Measurements from ENCODE around the gene B3GAT3.
"Not testable (repeated sequence)": the region's sequence is repeated elsewhere in the genome, so short reads cannot be mapped to it uniquely, and the experiment has no call there.

Gene B3GAT3

DNA sequence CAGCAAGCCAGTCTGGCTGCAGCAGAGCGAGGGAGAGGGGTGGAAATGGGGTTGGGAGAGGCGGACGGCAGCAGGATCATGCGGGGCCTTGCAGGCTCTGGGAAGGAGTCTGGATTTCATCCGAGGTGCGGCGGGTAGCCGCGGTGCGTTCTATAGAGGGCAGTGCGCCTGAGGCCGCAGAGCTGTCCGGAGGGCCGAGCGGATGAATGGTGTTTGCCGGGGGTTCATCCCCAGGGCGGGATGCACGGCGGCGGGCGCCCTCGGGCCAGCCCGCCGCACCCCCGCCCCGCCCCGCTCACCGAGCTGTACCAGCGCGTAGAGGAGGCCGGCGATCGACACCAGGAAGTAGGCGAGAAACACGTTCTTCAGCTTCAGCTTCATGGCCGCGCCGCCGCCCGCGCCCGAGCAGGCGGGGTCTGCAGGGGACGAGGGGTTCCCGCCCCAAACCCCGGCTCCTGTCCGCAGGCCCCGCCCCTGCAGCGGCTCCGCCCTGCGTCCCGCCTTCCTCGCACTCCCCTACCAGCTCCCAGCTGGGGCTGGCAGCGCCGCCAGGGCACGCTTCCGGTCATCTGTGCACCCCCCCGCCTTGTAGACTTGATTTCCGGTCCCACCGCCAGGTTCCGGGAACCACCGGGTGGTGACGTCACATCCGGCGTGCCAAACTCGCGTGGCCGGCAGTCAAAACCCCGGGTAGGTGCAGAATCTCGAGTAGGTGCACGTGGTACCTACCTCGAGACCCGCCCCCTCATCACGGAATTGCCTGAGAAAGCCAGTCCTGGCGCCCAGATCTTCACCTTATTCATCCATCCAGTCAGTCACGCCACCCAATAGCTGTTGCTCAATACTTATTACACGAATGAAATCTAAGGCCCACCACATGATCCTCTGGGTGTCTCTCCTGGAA, at the start of gene B3GAT3:
Gene B3GAT3, minus strand, starts transcription at position 420 of the 904 bp plus-strand sequence. Its CDS starts 39 bp downstream, at position 381.
- peak; percentile 98 for DNase-seq

DNA sequence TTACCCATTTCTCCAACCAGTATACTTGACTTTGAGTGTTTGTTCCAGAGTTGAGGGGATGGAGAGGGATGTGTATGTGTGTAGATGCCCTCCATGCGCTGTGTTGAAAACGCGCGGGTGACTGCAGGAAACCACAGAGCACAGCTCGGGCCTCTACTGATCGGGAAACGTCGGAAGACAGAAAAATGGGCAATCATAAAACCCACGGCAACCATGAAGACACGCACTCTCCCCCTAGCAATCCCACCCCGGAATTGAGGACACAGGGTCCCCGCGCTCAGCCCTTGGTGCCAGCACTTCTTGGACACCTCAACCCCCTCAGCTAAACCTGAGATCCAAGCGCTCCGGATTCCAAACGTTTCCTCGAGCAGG, 49.4 kb upstream of the B3GAT3 start:
- no peak for DNase-seq

DNA sequence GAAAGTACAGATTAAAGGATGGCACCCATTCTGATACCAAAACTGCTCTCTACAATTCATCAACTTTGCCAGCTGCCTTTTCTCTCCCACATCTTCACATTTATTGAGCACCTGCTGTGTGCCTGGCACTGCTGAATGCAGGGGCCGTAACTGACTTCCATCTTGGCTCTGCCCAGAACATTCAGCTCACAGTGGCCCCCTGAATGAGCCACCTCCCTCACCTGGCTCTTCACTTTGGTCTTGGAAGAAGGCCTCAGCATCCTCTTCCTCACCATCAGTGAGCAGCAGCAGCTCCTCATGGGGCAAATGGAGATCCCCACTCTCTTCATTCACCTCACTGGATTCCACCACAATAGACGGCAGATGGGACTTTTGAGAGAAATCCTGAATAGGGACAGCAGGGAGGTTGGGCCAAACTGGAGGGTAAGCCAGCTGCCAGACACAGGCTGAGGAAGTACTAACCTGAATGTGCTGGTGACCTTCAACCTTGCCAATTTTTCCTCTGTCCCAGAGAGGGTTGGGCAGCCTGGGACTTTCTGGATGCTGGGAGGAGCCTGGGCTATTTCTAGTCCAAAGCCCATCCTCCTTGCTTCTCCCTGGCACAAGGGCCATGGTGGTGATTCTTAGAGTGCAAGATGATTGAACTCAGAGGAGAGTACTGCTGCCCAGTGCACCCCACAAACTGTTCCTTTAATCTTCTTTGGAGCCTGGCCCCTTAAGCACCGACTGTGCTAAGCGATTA, 47.8 kb upstream of the B3GAT3 start:
- DNase-seq = no peak

DNA sequence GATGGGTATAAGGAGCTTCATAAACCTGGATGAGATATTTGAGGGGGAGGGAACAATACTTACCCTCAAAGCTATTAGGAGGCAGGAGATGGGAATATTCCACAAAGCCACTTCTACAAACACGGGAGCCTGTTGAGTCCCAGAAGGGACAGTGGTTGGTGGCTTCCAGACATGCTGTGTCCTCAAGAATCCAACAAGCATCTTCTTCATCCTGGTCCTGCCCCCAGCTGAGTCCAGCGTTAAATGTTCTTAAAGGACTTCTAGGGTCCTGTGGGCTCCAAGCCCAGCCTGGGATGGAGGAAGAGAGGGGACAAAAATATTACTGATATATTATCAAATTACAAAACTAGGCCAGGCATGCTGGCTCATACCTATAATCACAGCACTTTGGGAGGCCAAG, 45.7 kb upstream of the B3GAT3 start:
- DNase-seq = no peak

DNA sequence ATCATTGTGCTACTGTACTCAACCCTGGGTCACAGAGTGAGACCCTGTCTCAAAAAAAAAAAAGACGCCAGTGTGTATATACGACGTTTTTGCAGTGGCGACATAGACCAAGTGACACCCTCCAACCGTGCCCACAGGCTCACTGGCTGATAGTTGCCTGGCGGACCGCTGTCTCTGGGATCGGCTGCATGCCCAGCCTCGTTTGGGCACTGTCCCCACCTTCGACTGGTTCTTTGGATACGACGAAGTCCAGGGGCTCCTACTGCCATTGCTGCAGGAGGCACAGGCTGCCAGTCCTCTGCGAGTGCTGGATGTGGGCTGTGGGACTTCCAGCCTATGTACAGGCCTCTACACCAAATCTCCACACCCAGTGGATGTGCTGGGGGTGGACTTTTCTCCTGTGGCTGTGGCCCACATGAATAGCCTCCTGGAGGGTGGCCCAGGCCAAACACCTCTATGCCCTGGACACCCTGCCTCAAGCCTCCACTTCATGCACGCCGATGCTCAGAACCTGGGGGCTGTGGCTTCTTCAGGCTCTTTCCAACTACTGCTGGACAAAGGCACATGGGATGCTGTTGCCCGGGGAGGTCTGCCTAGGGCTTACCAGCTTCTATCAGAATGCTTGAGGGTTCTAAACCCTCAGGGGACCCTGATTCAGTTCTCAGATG, 44.6 kb upstream of the B3GAT3 start:
- DNase-seq = no peak

DNA sequence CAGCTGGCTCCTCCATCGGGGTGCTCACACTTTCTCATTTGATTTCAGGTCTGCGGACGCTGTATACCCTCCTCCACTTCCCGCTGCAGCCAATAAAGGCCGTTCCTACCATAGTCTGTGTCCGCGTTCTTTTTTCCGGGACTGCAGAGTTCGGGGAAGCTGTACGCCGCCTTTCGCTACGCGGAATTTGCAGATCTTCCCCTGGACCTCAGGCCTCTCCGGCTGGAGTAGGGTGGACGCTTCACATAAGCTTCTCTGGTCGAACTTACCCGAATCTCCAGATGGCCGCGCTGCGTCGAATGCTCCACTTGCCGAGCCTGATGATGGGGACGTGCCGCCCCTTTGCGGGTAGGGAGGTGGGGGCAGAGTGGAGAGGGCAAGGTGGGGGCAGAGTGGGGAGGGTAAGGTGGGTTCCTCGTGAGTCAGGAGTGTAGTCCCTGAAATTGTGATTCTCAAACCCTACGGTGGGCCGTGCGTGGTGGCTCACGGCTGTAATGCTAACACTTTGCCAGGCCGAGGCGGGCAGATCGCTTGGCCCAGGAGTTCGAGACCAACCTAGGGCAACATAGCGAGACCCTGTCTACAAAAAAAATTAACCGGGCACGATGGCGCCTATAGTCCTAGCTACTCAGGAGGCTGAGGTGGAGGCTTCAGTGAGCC, 43.9 kb upstream of the B3GAT3 start:
- peak; percentile 58 for DNase-seq

DNA sequence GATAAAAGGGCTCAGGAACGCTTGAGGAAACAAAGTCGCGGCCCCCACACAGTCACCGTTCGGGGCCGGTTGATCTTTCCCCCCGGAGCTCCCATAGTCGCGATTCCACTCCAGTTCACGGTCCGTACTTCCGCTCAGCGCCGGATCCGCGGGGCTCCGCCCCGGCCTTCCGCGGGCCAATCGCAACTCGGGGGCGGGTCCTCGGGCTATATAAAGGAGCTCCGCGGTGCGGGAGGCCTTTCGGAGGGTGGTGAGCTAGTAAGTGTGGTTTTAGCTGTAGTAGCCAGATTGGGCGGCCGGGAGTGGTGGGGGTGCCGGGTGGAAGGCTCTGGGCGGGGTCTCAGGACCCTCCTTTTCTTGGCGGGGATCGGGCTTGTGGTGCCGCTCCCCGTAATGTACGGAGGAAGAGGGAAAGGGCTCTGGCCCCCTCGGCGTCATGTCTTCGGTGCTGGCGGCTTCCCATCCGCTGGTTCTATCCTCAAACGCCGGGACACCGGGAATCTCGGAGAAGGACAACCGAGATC, 43.4 kb upstream of the B3GAT3 start, which contains the start of the genes C11orf98 and CSKMT:
Gene C11orf98, minus strand, starts transcription at position 136 of the 524 bp plus-strand sequence. Its CDS starts 41 bp downstream, at position 95.
Gene CSKMT, plus strand, starts transcription at position 238 of the 524 bp plus-strand sequence. CDS start 568 bp downstream, outside the sequence.
- DNase-seq = peak; percentile 92

DNA sequence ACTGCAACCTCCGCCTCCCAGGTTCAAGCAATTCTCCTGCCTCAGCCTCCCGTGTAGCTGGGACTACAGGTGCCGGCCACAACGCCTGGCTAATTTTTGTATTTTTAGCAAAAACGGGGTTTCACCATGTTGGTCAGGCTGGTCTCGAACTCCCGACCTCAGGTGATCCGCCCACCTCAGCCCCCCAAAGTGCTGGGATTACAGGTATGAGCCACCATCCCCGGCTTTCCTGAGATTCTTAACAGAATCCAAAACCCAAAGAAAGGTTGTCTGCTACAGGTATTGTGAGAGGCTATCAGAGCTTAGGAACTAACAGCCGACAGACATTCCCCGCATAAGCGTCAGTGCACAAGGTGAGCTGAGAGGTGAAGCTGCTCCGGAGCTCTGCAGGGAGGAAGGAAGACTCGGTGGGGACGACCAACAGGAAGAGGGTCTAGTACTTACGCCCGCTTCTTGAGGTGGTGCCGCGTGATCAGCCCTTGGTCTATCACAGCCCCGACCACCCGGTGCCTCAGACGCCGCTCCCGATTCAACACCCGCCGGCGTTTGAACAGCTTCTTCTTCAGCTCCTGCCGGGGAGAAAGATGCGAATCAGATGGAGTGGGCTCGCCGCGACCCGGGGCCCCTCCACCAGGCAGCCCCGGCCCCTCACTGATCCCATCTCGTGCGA, 42.8 kb upstream of the B3GAT3 start:
- peak; percentile 56 for DNase-seq

DNA sequence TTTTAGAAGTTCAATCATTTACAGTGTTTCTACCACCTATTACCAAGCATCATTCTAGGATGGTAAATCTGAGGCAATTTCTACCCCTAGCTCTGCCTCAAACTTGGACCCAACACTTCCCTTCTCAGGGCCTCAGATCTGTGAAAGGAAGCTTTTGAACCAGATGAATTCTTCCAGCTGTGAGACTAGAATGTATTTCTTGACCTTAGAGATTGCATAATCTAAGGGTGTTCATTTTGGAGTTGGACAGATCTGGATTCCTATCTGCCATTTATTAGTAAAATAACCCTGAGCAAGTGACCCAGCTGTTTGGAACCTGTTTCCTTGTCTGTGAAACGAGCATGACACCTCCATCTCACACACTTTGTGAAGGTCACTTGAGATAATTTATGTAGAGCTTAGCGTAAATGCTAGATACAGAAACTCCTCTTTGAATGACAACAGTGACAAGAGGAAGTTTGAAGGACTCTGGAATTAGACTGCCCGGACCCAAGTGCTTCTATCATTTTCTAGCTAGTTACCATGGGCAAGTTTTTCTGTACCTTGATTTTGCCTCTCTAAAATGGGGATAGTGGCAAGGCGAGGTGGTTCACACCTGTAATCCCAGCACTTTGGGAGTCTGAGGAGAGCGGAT, 35.1 kb upstream of the B3GAT3 start:
- no peak for DNase-seq

DNA sequence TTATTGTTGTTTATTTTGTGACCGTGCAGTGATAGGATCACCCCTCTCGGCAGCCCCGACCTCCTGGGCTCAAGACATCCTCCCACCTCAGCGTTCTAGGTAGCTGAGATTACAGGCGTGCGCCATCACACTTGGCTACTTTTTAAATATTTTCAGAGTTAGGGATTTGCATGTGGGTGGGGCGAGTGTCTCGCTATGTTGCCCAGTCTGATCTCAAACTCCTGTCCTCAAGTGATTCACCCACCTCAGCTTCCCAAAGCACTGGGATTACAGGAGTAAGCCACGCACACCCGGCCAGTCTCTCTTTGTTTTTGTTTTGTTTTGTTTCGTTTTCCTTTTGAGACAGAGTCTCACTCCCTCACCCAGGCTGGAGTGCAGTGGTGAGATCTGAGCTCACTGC, 32.5 kb upstream of the B3GAT3 start:
- DNase-seq = no peak

DNA sequence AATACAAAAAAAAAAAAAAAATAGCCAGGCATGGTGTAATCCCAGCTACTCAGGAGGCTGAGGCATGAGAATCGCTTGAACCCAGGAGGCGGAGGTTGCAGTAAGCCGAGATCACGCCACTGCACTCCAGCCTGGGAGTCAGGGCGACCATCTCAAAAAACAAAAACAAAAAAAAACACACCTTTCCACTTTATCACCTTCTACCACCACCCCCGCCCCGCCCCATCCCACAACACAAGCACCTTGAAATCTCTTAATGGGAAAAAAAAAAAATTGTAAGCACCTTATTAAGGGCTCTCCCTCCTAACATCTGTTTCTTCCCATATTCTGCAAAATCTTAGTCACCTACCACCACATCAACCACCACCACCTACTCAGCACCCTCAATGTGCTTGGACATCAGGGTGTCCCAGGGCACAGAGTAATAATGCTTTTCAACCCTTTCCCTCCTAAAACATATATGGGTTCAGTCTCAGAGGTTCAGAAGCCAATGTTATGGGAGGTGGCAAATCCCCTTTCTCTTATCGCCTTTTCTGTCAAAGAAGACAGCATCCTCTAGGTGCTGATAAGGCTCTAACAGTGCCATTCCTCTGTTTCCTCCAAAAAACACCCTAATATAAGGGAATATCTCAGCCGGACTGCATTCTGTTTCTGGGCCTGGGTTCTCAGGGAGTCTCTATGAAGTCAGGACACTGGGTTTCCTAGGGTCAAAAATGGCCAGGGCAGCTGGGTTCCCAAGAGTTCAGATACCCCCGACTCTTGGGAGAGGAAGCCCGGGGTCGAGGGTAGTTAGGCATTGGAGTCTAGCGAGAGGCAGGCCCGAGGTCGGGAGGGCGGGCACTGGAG, 30.6 kb upstream of the B3GAT3 start:
- no peak for DNase-seq

DNA sequence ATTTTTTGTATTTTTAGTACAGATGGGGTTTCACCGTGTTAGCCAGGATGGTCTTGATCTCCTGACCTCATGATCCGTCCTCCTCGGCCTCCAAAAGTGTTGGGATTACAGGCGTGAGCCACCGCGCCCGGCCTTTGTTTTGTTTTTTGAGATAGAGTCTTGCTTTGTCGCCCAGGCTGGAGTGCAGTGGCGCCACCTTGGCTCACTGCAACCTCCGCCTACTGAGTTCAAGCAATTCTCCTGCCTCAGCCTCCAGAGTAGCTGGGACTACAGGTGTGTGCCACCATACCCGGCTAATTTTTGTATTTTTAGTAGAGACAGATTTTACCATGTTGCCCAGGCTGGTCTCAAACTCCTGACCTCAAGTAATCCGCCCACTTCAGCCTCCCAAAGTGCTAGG, 28.5 kb upstream of the B3GAT3 start:
- DNase-seq = not testable (repeated sequence)

DNA sequence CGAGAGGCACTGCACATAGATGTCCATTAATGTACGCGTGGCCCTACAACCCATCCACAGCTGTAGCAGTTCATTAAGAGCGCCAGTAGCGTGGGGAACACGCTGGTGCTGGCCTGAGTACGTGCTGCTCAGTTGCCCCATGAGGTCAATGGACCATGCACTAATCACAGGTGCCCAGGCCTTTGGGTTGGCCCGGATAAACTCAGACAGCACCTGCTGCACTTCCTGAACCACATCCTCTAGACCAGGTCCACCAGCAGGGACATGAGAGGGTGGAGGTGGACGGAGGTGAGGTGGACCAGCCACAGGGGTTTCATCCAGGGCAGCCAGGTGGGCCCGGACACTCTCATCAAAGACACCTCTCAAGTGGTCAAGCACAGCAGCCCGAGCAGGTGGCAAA, 27.7 kb upstream of the B3GAT3 start:
- DNase-seq = no peak

DNA sequence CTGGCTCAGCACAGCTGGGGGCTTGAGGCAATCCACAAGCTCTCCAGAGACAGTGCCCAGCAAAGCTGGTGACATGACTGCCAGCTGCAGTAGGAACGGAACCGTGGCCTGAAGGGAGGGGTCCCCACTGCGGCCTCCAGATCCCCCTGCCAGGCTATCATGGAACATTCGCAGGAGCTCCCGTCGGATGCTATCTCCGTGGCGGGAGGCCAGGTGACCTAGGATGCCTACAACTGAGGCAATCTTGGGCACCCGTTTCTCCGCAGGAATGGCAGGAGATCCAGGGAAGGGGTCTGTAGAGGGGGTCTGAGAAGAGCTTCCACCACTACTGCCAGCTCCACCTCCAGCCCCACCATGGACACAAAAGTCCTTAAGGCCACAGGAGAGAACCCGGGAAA, 27.2 kb upstream of the B3GAT3 start:
- DNase-seq = no peak

DNA sequence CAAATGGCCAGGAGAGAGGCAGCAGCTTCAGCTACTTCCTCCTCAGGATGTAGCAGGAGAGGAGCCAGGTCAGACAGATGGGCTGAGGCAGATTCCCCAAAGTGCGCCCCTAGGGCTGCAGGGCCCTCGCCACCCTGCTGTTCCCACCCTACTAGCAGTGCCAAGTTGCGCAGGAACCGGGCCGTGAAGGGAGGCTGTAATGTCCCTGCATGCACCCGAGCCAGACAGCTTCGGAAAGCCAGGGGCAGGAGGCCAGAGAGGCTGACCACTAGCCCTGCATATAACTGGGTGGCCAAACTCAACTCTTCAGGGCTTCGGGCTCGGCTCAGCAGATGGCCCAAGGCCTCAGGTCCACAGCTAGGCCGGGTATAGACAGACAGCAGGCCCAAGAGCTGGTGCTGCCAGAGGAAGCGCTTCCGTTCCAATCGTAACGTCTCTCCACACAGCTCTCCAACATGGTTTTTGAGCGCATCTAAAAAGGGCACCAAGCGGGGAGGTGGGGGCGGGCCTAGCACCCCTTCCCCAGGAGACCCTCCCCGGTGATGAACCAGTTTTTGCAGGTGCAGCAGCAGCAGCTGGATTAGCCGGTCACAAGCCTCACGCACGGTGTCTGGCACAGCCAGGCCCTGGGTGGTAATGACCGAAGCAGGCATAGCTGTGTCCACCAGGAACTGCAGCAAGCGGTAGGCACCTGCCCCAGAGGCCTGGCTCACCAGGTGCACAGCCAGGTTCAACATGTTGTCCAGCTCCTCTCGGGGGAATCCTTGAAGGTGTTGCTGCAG, 26.6 kb upstream of the B3GAT3 start:
- no peak for DNase-seq

DNA sequence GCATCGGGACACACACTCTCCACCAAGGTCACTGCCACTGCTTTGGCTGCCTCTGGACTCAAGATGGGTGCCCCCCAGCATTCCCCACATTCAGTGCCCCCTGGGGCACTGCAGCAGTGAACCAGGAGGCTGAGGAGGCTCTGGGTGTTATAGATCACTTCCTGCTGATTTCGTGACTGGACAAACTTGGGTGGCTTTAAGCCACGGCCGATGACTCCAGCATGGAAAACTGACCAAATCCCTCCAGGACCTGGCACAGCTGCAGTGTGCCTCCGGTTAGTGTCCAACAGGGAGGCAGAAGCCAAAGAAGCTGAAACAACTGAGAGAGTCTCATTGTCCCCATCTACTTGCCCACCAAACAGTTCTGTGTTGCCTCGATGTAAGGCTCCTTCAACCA, 25.8 kb upstream of the B3GAT3 start:
- DNase-seq = no peak

DNA sequence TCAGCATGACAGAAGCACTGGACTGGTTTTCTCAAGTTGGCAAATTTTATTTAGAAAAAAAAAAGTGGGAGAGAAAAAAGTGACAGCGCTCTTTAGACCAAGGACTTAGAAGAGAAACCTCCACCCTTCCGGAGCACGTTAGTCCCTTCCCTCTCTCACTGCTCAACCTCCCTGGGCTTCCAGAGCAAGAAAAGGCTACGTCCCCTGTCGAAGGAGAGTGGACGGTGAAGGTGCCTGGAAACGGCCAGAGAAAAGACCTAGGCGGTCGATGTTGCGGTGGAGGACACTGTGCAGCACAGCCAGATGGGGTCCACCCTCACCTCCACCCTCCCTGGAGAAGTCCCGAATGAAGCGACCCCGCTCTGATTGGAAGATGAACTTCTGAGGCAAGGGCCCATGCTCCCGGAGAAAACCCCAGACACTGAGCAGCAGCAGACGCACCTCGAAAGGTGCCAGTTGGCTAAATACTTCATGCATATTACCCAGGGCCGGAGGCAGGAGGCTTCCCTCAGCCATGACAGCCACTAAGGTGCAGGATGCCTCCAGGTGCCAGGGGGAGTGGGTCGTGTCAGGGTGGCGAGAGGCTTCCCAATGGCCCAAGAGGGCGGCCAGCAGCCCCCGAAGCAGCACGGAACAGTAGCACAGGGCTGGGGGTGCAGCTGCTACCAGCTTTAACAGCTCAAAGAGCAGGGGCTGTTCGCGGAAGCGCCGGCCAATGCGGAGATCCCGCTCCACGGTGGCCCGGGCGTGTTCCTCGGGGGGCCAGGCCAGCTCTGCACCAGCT, 25.2 kb upstream of the B3GAT3 start:
- DNase-seq = no peak

DNA sequence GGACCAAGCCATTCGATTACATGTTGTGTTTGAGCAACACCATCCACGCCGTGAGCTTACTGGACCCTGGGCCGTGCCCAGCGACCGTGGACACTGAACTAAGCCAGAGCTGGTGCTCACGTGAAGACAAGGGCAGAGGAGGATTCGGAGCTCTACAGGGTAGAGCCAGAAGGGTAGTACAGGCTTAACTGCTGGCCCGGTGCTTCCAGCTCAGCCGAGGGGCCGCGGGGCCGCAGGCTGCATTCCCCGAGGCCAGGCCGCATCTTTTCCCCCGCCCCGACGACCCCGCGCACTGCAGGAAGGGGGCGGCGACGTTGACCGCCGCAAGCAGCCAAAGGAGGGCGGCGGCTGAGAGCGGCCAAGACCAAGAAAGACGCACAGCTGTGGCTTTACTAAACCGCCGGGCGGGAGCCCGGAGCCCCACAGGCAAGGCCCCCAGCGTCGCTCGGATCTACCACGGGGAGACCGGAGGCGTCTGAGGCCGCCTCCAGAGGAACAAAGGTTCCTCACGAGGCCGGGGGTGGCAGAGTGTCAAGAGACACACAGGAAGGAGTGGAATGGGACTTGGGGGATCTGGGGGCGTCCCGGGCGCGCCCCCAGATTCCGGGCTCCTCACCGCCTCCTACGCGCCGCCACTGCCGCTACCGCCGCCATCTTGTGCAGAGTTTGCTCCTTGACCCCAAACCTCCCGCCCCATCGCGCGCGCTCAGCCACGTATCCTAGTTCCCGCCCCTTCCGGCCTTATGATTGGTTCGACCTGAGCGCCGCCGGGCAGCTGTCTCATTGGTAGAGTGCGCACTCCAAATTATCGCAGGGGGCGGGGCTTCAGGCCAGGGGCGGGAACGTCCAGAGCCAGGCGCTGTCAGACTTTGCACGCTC, 24.4 kb upstream of the B3GAT3 start, which contains the start of gene GANAB:
Gene GANAB, minus strand, starts transcription at position 668 of the 879 bp plus-strand sequence. Its CDS starts 14 bp downstream, at position 654.
- peak; percentile 98 for DNase-seq
